ENCODE results near the gene BMF. TPM values are rescaled to one million over a fixed set of nuclear protein-coding genes. Genes with fewer than 3 reads are reported as not detected.

The BMF gene
- total and polyA plus RNA-seq, 4 donors: 0.63 to 10.2 (median 4.0) TPM

DNA sequence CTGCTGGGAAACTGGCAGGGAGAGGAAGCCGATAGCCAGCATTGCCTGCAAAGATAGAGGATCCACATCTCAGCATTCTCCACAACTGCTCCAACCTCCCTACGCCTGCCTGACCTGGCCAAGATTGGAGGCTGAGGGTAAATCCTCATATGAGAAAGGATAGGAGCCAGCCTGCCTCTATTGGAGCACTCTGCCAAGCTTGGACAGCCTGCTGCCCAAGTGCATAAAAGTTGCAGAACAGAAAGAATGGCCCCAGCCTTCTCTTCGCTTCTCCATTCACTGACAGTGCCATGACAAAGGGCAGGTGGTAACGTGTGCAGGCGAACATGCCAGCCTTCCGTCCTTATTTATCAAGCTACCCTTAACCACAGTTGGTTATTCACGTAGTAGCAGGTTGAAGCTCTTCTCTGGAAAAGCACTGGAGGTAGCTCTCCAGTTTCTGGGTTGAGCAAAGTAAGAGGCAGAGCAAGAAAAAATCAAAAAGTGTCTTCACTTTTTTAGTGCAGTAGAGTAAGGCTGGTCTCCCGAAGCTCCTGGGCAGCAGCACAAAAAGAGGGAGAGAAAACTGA, 4.3 kb downstream of the BMF start:
- no peaks in the 10 kb centered on the region for H3K27me3 ChIP-seq (ENCODE audit: control insufficient read depth in 4 of 4, insufficient read depth in 4 of 4, low read length in 3 of 4)
- no peak overlapping the region for H3K27ac ChIP-seq (ENCODE audit: low read depth in 1 of 2, low read length in 2 of 2)
- H3K4me1 ChIP-seq (ENCODE audit: control insufficient read depth in 4 of 4, insufficient read depth in 4 of 4, low read length in 3 of 4): peaks cover 56 to 93% (median 84%) of the 10 kb centered on the region in 4 donors
- no peaks in the 10 kb centered on the region for H3K9me3 ChIP-seq (ENCODE audit: control insufficient read depth in 4 of 4, low read length in 3 of 4)
- WGBS: 76% methylated on average over 8 of the region's 8 CpGs
- H3K36me3 ChIP-seq (ENCODE audit: control insufficient read depth in 4 of 4, insufficient read depth in 3 of 4, low read depth in 1 of 4, low read length in 3 of 4): no peaks in the 10 kb centered on the region
- no peak overlapping the region for H3K4me3 ChIP-seq (ENCODE audit: low read depth in 1 of 3, low read length in 3 of 3)
- peak overlapping the region in 1 of 2 donors; percentile 8 for H3K9ac ChIP-seq (ENCODE audit: low read depth in 1 of 2, low read length in 2 of 2)
- TF ChIP-seq GABPA (IDR thresholded peaks at IDR 0.05 in 1 of 2, conservative IDR thresholded peaks at IDR 0.05 in 1 of 2): no peak
- no peak for TF ChIP-seq EGR1 (IDR thresholded peaks at IDR 0.05; ENCODE audit: low read depth in 2 of 2)
- TF ChIP-seq, protein P1, sequence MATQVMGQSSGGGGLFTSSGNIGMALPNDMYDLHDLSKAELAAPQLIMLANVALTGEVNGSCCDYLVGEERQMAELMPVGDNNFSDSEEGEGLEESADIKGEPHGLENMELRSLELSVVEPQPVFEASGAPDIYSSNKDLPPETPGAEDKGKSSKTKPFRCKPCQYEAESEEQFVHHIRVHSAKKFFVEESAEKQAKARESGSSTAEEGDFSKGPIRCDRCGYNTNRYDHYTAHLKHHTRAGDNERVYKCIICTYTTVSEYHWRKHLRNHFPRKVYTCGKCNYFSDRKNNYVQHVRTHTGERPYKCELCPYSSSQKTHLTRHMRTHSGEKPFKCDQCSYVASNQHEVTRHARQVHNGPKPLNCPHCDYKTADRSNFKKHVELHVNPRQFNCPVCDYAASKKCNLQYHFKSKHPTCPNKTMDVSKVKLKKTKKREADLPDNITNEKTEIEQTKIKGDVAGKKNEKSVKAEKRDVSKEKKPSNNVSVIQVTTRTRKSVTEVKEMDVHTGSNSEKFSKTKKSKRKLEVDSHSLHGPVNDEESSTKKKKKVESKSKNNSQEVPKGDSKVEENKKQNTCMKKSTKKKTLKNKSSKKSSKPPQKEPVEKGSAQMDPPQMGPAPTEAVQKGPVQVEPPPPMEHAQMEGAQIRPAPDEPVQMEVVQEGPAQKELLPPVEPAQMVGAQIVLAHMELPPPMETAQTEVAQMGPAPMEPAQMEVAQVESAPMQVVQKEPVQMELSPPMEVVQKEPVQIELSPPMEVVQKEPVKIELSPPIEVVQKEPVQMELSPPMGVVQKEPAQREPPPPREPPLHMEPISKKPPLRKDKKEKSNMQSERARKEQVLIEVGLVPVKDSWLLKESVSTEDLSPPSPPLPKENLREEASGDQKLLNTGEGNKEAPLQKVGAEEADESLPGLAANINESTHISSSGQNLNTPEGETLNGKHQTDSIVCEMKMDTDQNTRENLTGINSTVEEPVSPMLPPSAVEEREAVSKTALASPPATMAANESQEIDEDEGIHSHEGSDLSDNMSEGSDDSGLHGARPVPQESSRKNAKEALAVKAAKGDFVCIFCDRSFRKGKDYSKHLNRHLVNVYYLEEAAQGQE (IDR thresholded peaks at IDR 0.05): no peak
- TF ChIP-seq, protein P2, sequence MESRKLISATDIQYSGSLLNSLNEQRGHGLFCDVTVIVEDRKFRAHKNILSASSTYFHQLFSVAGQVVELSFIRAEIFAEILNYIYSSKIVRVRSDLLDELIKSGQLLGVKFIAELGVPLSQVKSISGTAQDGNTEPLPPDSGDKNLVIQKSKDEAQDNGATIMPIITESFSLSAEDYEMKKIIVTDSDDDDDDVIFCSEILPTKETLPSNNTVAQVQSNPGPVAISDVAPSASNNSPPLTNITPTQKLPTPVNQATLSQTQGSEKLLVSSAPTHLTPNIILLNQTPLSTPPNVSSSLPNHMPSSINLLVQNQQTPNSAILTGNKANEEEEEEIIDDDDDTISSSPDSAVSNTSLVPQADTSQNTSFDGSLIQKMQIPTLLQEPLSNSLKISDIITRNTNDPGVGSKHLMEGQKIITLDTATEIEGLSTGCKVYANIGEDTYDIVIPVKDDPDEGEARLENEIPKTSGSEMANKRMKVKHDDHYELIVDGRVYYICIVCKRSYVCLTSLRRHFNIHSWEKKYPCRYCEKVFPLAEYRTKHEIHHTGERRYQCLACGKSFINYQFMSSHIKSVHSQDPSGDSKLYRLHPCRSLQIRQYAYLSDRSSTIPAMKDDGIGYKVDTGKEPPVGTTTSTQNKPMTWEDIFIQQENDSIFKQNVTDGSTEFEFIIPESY (IDR thresholded peaks at IDR 0.05): no peak
- TF ChIP-seq HNF4A (conservative IDR thresholded peaks at IDR 0.05): no peak
- TF ChIP-seq, protein P3, sequence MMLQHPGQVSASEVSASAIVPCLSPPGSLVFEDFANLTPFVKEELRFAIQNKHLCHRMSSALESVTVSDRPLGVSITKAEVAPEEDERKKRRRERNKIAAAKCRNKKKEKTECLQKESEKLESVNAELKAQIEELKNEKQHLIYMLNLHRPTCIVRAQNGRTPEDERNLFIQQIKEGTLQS (IDR thresholded peaks at IDR 0.05): no peak
- no peak for TF ChIP-seq FOXA2 (IDR thresholded peaks at IDR 0.05)
- TF ChIP-seq, protein P4, sequence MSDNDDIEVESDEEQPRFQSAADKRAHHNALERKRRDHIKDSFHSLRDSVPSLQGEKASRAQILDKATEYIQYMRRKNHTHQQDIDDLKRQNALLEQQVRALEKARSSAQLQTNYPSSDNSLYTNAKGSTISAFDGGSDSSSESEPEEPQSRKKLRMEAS (IDR thresholded peaks at IDR 0.05): no peak
- TF ChIP-seq YY1 (IDR thresholded peaks at IDR 0.05): no peak
- TF ChIP-seq, protein P5, sequence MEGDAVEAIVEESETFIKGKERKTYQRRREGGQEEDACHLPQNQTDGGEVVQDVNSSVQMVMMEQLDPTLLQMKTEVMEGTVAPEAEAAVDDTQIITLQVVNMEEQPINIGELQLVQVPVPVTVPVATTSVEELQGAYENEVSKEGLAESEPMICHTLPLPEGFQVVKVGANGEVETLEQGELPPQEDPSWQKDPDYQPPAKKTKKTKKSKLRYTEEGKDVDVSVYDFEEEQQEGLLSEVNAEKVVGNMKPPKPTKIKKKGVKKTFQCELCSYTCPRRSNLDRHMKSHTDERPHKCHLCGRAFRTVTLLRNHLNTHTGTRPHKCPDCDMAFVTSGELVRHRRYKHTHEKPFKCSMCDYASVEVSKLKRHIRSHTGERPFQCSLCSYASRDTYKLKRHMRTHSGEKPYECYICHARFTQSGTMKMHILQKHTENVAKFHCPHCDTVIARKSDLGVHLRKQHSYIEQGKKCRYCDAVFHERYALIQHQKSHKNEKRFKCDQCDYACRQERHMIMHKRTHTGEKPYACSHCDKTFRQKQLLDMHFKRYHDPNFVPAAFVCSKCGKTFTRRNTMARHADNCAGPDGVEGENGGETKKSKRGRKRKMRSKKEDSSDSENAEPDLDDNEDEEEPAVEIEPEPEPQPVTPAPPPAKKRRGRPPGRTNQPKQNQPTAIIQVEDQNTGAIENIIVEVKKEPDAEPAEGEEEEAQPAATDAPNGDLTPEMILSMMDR (IDR thresholded peaks at IDR 0.05; ENCODE audit: low read depth, low read length, missing input control): no peak
- TF ChIP-seq SP1 (IDR thresholded peaks at IDR 0.05): no peak
- TF ChIP-seq FOXA1 (IDR thresholded peaks at IDR 0.05): no peak
- TF ChIP-seq NR2F2 (IDR thresholded peaks at IDR 0.05): no peak
- no peak for DNase-seq (ENCODE audit: low spot score)

DNA sequence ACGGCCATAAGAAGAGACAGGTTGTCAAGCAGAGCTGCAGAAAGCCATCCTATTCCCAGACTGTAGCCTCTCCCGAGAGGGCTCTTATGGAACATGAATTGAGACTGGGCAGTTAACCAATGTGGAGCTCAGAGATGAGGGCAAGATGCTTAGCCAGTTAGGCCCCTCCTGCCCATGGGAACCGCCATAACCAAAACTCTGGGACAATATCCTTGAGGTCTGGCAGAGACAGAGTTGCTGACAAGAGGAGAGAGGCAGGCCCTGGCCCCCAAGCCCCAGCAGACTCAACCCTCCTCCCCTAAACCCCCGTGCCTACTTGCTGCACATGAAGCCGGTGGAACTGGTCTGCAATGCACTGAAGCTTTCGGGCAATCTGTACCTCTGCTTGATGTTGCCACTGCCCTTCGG, 4.8 kb downstream of the BMF start:
- no peak overlapping the region for H3K4me3 ChIP-seq (ENCODE audit: low read depth in 1 of 3, low read length in 3 of 3)
- 82% methylated on average over 7 of the region's 7 CpGs for WGBS
- peaks cover 57 to 93% (median 85%) of the 10 kb centered on the region in 4 donors for H3K4me1 ChIP-seq (ENCODE audit: control insufficient read depth in 4 of 4, insufficient read depth in 4 of 4, low read length in 3 of 4)
- H3K27ac ChIP-seq (ENCODE audit: low read depth in 1 of 2, low read length in 2 of 2): peak overlapping the region; percentile 58 to 86
- no peak for DNase-seq (ENCODE audit: low spot score)
- no peak overlapping the region for H3K9ac ChIP-seq (ENCODE audit: low read depth in 1 of 2, low read length in 2 of 2)
- H3K27me3 ChIP-seq (ENCODE audit: control insufficient read depth in 4 of 4, insufficient read depth in 4 of 4, low read length in 3 of 4): no peaks in the 10 kb centered on the region
- H3K9me3 ChIP-seq (ENCODE audit: control insufficient read depth in 4 of 4, low read length in 3 of 4): no peaks in the 10 kb centered on the region
- H3K36me3 ChIP-seq (ENCODE audit: control insufficient read depth in 4 of 4, insufficient read depth in 3 of 4, low read depth in 1 of 4, low read length in 3 of 4): no peaks in the 10 kb centered on the region
- TF ChIP-seq EGR1 (IDR thresholded peaks at IDR 0.05; ENCODE audit: low read depth in 2 of 2) (no peak), FOXA2 (IDR thresholded peaks at IDR 0.05) (no peak), TAF1 (conservative IDR thresholded peaks at IDR 0.05) (no peak), SP1 (IDR thresholded peaks at IDR 0.05) (no peak), FOXA1 (IDR thresholded peaks at IDR 0.05) (no peak), RAD21 (IDR thresholded peaks at IDR 0.05) (no peak), RXRA (IDR thresholded peaks at IDR 0.05) (no peak)
- TF ChIP-seq, protein P2 (IDR thresholded peaks at IDR 0.05): no peak
- TF ChIP-seq, protein P4 (IDR thresholded peaks at IDR 0.05): no peak
- TF ChIP-seq, protein P1 (IDR thresholded peaks at IDR 0.05): no peak
- TF ChIP-seq, protein P3 (IDR thresholded peaks at IDR 0.05): no peak
